Peyer's patch (tissue), 4 donors: ENCODE measurements around the gene NUMA1. TPM values are rescaled to one million over a fixed set of nuclear protein-coding genes. Genes with fewer than 3 reads are reported as not detected.

Experiments used
- DNase-seq, 3 donors: peaks; one replicate each; pipeline ENCODE4 v3.0.0-alpha.2; 2017 to 2019
- H3K27ac ChIP-seq, 4 donors: fragments of 200-600 bp; sonication (generic); one replicate each; pipeline ENCODE4 v1.5.1; 2016 to 2019
- H3K27me3 ChIP-seq, 2 donors: fragments of 200-600 bp; sonication (generic); one replicate each; pipeline ENCODE4 v1.5.1; 2019
- H3K36me3 ChIP-seq, 3 donors: fragments of 200-600 bp; sonication (generic); one replicate each; pipeline ENCODE4 v1.5.1; 2016 to 2019
- H3K4me1 ChIP-seq, 4 donors: fragments of 200-600 bp; sonication (generic); one replicate each; pipeline ENCODE4 v1.5.1; 2016 to 2019
- H3K4me3 ChIP-seq, 4 donors: fragments of 200-600 bp; sonication (generic); 1 replicate in 3 of 4; 2 replicates in 1 of 4; pipeline ENCODE4 v1.5.1; 2016 to 2019; ENCODE audit warnings: mild to moderate bottlenecking in 1 of 4
- H3K9me3 ChIP-seq, 4 donors: fragments of 200-600 bp; sonication (generic); one replicate each; pipeline ENCODE4 v1.5.1; 2016 to 2019; ENCODE audit warnings: mild to moderate bottlenecking in 1 of 4
- POLR2A ChIP-seq, 2 donors: fragments of 450-650 bp; IDR thresholded peaks; one replicate each; pipeline ENCODE4 v1.5.1; 2017; ENCODE audit warnings: antibody characterized with exemption in 2 of 2, mild to moderate bottlenecking in 2 of 2, moderate library complexity in 2 of 2
- total RNA-seq, 4 donors: library from RNA; depleted of rRNA; stranded (reverse); fragments of >200 nt; gene quantifications; one replicate each; pipeline ENCODE4 v1.1.0, GENCODE V29; 2016
- TF ChIP-seq, protein P1 (sequence below), 6 experiments: fragments of 450-650 bp in 4 of 6; fragments of 200-600 bp in 2 of 6; sonication (generic) in 1 of 6; IDR thresholded peaks; one replicate each; pipeline ENCODE4 v1.5.1; 2017 to 2019; ENCODE audit warnings: antibody characterized with exemption in 6 of 6, mild to moderate bottlenecking in 3 of 6, moderate library complexity in 1 of 6

NUMA1 gene
- total RNA-seq, 4 donors from 2014 or later = 297 to 512 (median 388) TPM

DNA sequence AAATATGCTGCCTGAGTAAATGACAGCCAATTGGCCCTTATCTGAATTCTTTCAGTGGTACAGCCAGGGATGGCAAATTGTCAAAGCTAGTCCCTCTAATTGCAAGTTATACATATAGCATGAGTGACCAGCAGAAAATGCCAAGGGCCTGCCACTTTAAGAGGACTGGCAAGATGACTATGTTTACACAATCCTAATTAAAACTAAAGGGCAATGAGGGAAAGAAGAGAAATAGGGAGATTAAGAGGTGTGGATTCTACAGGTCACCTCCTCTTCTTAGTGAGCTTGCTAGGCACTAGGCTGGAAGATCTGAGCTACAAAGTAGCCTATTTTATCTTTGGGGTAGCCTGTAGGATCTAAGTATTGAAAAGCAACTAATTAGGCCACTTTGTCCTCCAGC lies 13.5 kb downstream of the NUMA1 start:
- TF ChIP-seq POLR2A (IDR thresholded peaks at IDR 0.05) = no peak
- TF ChIP-seq, protein P1, sequence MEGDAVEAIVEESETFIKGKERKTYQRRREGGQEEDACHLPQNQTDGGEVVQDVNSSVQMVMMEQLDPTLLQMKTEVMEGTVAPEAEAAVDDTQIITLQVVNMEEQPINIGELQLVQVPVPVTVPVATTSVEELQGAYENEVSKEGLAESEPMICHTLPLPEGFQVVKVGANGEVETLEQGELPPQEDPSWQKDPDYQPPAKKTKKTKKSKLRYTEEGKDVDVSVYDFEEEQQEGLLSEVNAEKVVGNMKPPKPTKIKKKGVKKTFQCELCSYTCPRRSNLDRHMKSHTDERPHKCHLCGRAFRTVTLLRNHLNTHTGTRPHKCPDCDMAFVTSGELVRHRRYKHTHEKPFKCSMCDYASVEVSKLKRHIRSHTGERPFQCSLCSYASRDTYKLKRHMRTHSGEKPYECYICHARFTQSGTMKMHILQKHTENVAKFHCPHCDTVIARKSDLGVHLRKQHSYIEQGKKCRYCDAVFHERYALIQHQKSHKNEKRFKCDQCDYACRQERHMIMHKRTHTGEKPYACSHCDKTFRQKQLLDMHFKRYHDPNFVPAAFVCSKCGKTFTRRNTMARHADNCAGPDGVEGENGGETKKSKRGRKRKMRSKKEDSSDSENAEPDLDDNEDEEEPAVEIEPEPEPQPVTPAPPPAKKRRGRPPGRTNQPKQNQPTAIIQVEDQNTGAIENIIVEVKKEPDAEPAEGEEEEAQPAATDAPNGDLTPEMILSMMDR (IDR thresholded peaks at IDR 0.05) = no peak
- H3K27ac ChIP-seq = no peak overlapping the region
- DNase-seq = no peak

DNA sequence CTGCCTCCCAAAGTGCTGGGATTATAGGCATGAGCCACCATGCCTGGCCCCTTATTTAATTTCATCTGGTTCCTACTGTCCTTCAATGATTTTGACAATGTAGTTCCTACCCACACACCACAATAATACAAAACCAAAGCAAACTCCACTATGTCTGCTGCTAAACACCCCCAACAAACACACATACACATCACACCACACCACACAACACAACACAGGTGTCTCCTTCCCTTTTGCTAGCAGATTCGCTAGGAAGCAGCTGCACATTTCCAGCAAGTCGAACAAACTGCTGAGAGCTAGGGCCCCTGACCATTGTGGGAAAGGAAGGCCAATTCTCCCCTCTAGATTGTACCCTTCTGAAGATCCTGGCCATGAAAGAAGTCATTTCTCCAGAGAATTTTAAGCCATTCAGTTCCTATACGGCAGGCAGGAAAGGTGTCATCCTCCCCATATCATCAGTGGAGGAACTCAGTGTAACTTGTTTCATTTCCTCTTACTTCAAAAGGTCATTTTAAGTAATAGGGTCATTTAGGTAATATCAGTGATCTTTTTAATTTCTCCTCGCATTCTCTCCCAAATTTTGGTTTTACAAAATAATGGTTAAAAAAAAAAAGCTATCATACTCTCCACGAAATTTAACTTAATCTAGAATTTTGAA lies 18.5 kb downstream of the NUMA1 start:
- Histone ChIP-seq H3K9me3 (no peaks in the 10 kb centered on the region), H3K4me3 (no peak overlapping the region), H3K36me3 (no peaks in the 10 kb centered on the region), H3K27me3 (no peaks in the 10 kb centered on the region), H3K4me1 (peaks cover 0 to 2% (median 0%) of the 10 kb centered on the region in 4 donors), H3K27ac (no peak overlapping the region)
- TF ChIP-seq, protein P1 (IDR thresholded peaks at IDR 0.05) = no peak
- no peak for TF ChIP-seq POLR2A (IDR thresholded peaks at IDR 0.05)
- DNase-seq = no peak

More for the DNA sequence above, 13.5 kb downstream of the NUMA1 start:
- peaks cover 0 to 33% (median 5%) of the 10 kb centered on the region in 4 donors for H3K4me1 ChIP-seq
- peaks cover 0 to 9% (median 0%) of the 10 kb centered on the region in 3 donors for H3K36me3 ChIP-seq
- no peak overlapping the region for H3K4me3 ChIP-seq
- no peaks in the 10 kb centered on the region for H3K9me3 ChIP-seq
- no peaks in the 10 kb centered on the region for H3K27me3 ChIP-seq

DNA sequence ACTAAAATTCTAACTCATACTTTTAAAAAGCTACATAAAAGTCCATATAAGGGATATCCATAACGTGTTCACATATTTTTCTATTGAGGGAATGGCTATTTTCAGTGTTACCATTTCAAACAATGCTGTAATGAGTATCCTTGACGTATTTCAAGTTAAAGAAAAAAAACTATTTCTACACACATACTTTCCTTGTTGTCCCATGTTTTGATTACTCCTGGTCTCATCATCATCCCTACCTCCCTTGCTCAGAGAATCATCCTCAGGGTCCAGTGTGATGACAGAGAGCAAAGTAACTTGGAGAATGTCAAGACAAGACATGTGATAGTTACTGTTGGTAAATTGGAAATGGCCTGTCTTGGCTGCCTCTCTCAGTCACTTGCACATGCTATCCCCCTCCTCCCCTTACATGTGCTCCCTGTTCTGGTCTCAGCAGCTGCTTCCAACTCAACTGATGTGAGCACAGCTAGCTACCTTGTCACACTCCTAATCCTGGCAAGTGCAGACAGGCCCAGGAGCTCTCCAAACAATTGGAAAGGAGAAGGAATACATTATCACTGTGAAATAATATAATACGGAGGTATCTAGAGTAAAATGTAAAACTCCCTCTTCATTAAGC lies 21.8 kb downstream of the NUMA1 start:
- TF ChIP-seq, protein P1 (IDR thresholded peaks at IDR 0.05) = no peak
- TF ChIP-seq POLR2A (IDR thresholded peaks at IDR 0.05) = no peak
- no peaks in the 10 kb centered on the region for H3K9me3 ChIP-seq

DNA sequence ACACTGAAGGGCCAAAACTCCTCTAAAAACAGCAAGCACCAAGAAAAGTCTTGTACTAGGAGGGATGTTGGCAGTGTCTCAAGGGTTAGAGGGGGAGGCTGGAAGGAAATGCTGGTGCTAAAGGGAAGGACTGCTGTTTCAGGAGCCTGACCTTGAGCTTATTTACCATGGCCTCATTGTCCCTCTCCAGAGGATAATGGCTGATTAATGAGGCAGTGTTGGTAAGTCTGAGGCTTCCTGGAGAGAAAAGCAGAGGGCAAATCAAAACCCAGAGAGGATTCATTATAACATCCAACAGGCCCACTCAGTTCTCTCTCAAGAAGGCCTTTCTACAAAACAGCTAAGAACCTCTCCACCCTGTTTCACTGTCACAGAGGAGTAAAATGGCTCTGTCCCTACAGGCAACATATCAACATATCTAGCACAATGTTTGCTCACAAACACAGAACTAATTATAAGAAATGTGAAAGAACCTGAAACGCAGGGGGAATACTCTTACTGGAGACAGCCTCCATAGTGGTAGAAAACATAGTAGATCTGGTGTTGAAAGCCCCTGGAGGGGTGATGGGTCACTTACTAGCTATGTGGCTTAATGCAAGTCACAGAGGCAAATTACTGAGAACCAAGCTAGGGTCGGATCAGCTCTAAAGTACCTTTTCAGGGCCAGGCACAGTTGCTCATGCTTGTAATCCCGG lies 31.4 kb downstream of the NUMA1 start:
- no peak for DNase-seq

More for the DNA sequence above, 21.8 kb downstream of the NUMA1 start:
- no peak overlapping the region for H3K27ac ChIP-seq
- no peaks in the 10 kb centered on the region for H3K27me3 ChIP-seq
- H3K4me3 ChIP-seq = no peak overlapping the region
- no peaks in the 10 kb centered on the region for H3K36me3 ChIP-seq
- DNase-seq = no peak
- no peaks in the 10 kb centered on the region for H3K4me1 ChIP-seq

DNA sequence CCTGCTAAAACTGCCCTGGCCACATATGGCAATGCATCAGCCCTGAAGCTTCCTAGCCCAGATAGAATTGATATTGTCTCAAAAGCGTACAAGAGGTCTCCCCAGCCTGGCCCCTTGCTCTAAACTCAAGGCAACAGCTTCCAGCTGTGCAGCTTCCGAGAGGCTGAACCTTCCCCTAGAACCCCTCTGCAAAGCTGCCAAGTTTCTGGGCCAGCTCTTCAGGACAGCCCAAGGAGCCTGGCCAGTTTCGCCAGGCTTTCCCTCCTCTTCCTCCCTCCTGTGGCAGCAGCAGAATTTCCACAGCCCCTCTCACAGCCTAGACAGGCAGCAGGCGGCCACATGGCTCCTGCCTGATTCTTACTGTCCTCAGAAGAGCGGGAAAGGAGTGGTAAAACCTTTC lies 34.5 kb downstream of the NUMA1 start:
- H3K9me3 ChIP-seq = no peaks in the 10 kb centered on the region
- peaks cover 0 to 13% (median 5%) of the 10 kb centered on the region in 4 donors for H3K4me1 ChIP-seq
- H3K27me3 ChIP-seq = no peaks in the 10 kb centered on the region
- DNase-seq = no peak
- H3K4me3 ChIP-seq = no peak overlapping the region
- TF ChIP-seq POLR2A (IDR thresholded peaks at IDR 0.05) = no peak
- TF ChIP-seq, protein P1 (IDR thresholded peaks at IDR 0.05) = no peak
- peak overlapping the region in 1 of 4 donors; percentile 3 for H3K27ac ChIP-seq
- peaks cover 0 to 10% (median 0%) of the 10 kb centered on the region in 3 donors for H3K36me3 ChIP-seq

More for the DNA sequence above, 31.4 kb downstream of the NUMA1 start:
- no peak for TF ChIP-seq POLR2A (IDR thresholded peaks at IDR 0.05)
- TF ChIP-seq, protein P1 (IDR thresholded peaks at IDR 0.05) = no peak
- Histone ChIP-seq H3K4me3 (no peak overlapping the region), H3K9me3 (no peaks in the 10 kb centered on the region), H3K27ac (peak overlapping the region in 1 of 4 donors; percentile 10), H3K4me1 (no peaks in the 10 kb centered on the region), H3K27me3 (no peaks in the 10 kb centered on the region), H3K36me3 (peaks cover 0 to 10% (median 0%) of the 10 kb centered on the region in 3 donors)
